Left renal cortex interstitium (tissue), 4 donors: ENCODE measurements around the gene AFF3. TPM values are rescaled to one million over a fixed set of nuclear protein-coding genes. Genes with fewer than 3 reads are reported as not detected.
"Not testable (repeated sequence)": the region's sequence is repeated elsewhere in the genome, so short reads cannot be mapped to it uniquely, and the experiment has no call there.

ENCODE experiments used
- DNase-seq, 4 donors: peaks; one replicate each; pipeline ENCODE4 v3.0.0-alpha.2; 2013; ENCODE audit warnings: low read depth in 4 of 4, low spot score in 2 of 4, missing footprints in 1 of 4
- polyA plus RNA-seq, 4 donors: library from polyadenylated mRNA; unstranded; fragments of 120-200 nt; gene quantifications; one replicate each; pipeline ENCODE4 v1.2.1, GENCODE V29; 2013; ENCODE audit not compliant: insufficient read length in 4 of 4

AFF3 gene
- polyA plus RNA-seq, 4 donors: 18.4 to 26.6 (median 24.0) TPM

- DNase-seq: no peak
Measured at GRCh38 chr2:99981840-99982239, 160.6 kb downstream of the AFF3 start.

- no peak for DNase-seq
Measured at GRCh38 chr2:99980176-99980575, 162.2 kb downstream of the AFF3 start.

DNA sequence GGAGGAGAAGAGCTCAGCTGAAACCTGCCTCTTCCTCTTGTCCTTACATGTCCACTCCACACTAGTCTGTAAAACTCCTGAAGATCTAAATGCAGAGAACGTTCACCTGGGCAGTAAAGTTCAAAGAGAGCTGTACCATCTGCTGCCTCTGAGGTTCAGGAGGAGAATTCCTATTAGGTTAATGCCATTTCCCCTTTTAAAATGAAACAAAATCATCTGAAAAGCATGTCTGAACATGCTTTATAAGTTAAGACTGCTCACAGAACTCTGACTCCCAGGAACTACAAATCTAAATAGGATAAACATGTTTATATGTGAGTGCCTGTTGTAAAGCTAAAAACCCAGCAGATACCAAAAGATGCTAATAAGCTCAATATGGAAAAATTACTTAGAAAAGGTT is 164.4 kb downstream of the AFF3 start:
- no peak for DNase-seq

DNA sequence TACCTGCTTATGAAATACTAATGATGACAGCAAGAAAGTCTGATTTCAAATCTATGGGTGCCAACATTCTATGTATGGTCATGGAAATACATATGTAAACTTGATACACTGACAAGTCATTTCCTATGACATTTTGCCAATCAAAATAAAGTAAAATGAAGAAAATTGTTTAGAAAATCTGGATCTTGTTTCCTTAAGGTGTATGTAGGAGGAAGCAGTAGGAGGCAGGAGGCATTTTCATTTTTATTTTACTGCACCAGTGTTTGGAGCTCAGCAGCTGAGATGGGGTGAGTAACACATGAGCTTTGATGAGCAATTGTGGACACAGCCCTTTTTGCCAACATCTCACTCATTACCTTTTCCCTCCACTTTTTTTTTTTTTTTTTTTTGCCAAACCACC is 167.0 kb downstream of the AFF3 start:
- DNase-seq: no peak

DNA sequence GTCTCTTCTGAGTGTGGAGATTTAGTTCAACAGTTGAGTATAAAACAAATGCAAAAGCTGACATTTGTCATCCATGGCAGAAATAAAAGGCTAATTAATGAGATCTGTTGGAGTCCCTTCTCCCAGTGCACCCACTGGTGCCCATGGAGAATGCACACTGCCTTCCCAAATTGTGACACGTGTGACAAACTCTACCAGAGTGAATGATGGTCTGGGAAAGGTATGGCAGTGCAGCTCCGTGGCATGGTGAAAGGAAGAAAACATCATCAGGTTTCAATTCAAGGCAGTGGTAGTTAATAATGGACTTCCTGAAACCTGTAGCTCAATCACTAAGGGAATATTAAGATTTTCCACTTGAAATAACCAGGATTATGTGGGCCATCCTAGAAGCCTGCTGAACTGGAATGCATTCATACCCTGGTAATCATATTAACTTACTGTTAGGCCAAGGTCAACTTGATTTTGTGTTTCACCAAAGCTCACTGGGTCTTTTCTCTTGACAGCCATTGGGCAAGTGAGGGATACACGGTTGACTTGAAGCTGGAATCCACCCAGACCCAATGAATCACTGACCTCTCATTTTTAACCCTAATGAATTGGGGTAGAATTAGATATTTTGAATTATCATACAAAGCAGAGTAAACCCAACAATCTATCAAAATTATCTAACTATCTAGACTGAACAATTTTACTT is 167.6 kb downstream of the AFF3 start:
- no peak for DNase-seq

GRCh38 chr2:99974275-99974674 is 168.1 kb downstream of the AFF3 start:
- DNase-seq: no peak

- no peak for DNase-seq
Measured at GRCh38 chr2:99971326-99971900, 171.0 kb downstream of the AFF3 start.

- no peak for DNase-seq
Measured at GRCh38 chr2:99970292-99970868, 172.0 kb downstream of the AFF3 start.

GRCh38 chr2:99961196-99961913 is 181.0 kb downstream of the AFF3 start:
- DNase-seq: no peak

DNA sequence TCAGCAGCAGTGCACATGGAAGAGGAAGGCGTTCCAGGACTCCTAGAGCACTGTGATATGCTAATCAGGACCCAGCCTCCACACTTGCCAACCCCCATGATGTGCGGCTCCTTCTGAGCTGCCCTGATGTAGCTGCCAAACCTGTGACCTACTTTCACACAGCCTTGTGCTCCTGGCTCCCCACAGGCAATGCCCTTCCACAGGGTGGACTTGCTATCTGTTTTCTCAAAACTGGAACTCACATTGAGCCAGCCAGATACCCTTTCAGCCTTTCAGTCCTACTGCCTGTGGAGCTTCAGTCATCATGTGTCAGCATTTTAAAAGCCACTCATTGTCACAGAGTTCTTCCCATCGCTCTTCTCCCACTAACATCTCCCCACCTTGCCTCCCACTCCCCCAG is 181.6 kb downstream of the AFF3 start:
- DNase-seq: no peak

GRCh38 chr2:99960291-99960690 is 182.1 kb downstream of the AFF3 start:
- no peak for DNase-seq

DNA sequence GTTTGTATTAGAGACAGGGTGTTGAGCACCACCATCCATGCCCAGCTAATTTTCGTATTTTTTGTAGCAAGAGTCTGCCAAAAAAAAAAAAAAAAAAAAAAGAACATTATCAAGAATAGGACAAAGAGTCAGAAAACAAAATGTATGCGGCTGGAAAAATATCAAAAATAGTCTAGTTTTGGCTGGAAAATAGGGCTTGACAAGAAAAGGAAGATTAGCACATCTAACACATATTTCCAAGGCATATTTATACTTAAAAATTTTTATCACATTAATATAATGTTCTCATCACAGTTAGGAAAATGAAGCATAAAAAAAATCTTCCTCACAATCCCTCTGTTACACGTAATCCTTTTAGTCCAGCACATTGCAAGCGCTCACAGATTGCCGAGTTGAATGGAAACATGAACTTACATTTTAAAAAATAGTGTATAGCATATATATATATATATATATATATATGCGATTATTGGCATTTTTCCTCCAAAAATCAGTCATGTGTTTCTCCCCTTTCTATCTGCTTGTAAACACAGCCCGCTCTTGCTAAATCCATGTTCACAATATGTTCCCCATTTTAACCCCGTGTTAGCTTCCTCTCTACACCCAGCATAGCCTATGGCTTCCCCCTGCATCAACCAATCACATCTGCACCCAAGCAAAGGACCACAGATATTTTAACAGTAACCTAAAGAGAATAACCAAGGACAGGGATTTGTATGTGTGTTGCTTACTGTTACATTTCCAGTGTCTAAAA is 183.0 kb downstream of the AFF3 start:
- no peak for DNase-seq

GRCh38 chr2:99957332-99958133 is 184.9 kb downstream of the AFF3 start:
- no peak for DNase-seq

GRCh38 chr2:99956232-99957030 is 186.0 kb downstream of the AFF3 start:
- no peak for DNase-seq

GRCh38 chr2:99953750-99954149 is 188.6 kb downstream of the AFF3 start:
- DNase-seq: no peak

DNA sequence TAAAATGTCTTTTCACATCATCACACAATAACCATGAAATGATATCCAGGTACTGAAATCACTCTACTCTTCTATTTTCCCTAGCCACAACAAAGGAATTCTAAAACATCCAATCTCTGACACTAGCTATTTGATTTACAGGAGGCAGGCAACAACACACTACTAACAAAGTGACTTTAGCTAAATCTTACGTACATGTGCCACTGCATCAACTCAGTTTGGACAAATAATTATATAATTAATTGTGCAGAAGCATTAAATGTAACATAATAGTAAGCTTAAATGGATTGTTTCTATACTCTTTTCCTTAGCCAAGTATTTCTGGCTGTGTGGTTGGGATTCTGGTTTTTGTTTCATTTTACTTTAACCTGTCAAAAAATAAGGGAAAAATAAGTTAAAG is 192.4 kb downstream of the AFF3 start:
- no peak for DNase-seq

DNA sequence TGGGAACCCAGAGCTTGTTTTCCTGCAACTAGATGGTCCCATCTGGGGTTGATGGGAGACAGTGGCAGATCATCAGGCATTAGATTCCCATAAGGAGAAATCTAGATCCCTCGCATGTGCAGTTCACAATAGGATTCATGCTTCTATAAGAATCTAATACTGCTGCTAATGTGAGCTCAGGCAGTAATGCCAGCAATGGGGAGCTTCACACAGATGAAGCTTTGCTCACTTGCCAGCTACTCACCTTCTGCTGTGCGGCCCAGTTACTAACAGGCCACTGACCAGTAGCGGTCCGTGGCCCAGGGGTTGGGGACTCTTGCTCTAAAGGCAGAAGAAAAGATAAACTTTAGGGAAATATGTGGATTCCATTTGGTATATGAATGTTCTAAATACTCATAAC is 192.9 kb downstream of the AFF3 start:
- DNase-seq: no peak

- no peak for DNase-seq
Measured at GRCh38 chr2:99948010-99948409, 194.4 kb downstream of the AFF3 start.

- not testable (repeated sequence) for DNase-seq
Measured at GRCh38 chr2:99947366-99947765, 195.0 kb downstream of the AFF3 start.
